ENCODE results near the gene HADHB.

HADHB gene

DNA sequence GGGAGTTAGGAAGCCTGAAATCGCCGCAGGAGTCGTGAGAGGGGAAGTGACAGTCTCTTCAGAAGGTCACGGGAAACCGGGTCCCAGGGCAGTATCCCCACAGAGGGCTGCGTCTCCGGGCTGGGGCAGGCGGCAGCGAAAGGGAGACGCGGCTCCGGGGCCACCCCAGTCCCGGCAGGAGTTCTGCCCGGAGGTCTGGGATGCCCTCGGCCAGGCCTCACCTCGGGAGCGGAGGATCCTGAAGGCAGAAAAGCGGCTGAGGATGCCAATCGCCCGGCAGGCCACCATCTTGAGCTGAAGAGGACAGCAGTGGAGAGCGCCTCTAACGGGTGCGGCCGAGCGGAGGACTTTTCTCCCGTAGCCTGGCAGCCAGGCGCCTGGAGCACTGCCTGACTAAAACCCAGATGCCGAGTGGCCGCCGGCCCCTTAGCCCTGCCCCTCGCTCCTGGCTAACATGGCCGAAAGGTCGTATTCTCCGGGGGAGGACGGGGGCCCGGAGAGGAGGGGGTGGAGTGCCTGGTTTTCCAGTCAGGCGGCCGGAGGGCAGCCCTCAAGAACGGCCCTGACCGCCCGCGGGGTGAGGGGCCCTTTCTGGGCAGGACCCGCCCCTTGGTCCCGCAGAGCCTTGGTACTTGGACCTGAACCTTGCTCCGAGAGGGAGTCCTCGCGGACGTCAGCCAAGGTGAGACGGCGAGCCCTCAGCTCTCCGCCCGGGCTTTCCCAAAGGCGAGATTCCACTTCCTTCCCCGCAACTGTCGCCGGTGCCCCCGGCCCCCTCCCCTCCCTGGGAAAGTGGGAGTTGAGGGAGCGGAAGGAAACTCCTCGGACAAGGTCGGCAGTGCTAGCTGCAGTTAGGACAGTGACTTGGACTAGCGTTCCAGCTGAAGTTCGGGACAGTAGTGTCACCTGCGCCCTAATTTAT, at the start of gene HADHB, which contains the start of gene HADHA:
HADHB (plus strand) TSS at position 631 of the 922 bp plus-strand sequence. CDS start 9,316 bp downstream, outside the sequence.
HADHA (minus strand) TSS at position 324 of the 922 bp plus-strand sequence; CDS start at position 288, 36 bp downstream.
- DNase-seq: peak; percentile 89

- no peak for DNase-seq
Observed at GRCh38 chr2:26195040-26195984, 49.4 kb upstream of the HADHB start.

- no peak for DNase-seq
Observed at GRCh38 chr2:26196683-26197418, 47.9 kb upstream of the HADHB start.

- DNase-seq: no peak
Observed at GRCh38 chr2:26197516-26197915, 47.2 kb upstream of the HADHB start.

DNA sequence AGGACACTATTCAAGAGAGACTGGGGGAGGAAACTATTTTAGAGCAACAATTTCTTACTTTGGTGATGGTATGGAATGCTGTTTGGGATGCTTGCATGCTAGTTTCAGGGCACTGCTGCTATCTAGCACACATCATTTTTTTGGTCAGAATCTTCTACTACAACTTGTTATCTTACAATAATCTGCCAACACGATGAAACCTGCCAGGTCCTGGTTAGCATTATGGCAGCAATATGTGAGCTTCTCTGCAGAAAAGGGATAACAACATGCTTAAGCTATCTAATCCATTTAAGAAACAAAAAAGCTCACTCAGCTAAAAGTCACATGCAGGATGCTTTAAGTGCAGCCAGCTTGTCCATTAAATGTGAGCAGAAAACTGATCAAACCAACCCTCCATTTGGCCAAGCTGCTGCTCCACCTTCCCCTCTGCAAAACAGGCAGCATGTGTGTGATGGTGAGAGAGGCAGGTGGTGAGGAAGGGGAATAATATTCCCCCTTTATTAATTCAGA, 41.7 kb upstream of the HADHB start:
- no peak for DNase-seq

DNA sequence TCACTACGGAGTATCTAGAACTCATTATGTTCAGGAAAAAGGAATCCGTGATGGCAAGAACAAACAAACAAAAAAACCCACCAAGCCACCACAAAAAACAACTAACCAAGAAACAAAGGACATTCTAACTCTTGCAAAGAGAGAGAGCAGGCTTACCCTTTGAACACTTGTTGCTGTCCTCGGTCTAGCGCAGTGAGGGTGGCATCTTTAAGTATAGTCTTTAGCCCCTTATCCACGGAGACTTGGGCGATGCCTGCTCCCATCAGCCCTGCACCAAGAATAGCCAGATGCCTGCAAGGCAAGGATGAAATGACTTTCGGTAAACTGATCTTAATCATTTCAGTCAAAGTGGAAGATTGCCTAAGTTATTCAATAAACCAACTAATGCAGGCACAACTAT, 40.8 kb upstream of the HADHB start:
- DNase-seq: no peak

DNA sequence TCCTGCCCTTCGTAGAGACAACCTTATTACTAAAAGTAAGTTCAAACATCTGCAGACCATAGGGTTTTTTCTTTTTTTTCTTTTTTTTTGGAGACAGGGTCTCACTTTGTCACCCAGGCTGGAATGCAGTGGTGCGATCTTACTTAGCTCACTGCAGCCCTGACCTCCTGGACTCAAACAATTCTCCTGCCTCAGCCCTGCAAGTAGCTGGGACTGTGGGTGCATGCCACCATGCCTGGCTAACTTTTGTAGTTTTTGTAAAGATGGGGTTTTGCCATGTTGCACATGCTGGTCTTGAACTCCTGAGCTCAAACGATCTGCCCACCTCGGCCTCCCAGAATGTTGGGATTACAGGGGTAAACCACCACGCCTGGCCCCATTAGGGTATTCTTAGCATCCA, 32.7 kb upstream of the HADHB start:
- DNase-seq: no peak

DNA sequence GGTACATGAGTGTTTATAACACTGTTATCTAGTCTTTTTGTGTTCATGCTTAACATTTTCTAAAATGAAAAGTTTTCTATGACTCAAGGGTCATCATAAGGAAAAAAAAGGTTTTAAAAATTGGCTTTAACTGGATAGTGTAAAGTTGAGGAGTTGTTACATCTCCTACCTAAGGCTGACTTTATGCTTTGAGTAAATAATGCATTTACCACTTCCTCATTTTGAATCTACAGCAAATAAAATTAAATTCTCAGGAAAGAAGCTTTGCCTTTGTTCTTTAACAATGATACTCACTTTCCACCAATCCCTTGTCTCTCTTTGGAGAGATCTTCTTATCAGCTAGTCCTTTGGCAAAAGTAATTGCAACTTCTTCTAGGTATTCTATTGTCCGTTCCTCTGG, 30.0 kb upstream of the HADHB start:
- DNase-seq: no peak

DNA sequence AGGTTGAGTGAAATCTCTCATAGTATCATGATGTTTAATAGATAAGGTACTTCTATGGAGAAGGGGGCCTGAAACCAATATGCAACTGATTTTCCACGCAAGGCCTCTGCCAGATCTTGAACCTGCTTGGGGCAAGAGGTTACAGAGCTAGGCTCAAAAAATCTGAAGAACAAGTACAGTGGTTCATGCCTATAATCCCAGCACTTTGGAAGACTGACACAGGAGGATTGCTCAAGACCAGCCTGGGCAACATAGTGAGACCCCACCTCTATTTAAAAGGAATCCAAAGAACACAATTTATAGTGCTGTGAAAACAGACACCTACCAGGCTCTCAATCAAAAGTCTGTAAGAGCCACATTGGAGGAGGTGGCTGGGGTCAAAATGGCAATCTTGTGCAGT, 28.9 kb upstream of the HADHB start:
- DNase-seq: no peak

- DNase-seq: no peak
Observed at GRCh38 chr2:26216587-26216986, 28.2 kb upstream of the HADHB start.

GRCh38 chr2:26217720-26218119, 27.0 kb upstream of the HADHB start:
- DNase-seq: no peak

GRCh38 chr2:26223018-26223417, 21.7 kb upstream of the HADHB start:
- no peak for DNase-seq

GRCh38 chr2:26224095-26224494, 20.6 kb upstream of the HADHB start:
- no peak for DNase-seq

DNA sequence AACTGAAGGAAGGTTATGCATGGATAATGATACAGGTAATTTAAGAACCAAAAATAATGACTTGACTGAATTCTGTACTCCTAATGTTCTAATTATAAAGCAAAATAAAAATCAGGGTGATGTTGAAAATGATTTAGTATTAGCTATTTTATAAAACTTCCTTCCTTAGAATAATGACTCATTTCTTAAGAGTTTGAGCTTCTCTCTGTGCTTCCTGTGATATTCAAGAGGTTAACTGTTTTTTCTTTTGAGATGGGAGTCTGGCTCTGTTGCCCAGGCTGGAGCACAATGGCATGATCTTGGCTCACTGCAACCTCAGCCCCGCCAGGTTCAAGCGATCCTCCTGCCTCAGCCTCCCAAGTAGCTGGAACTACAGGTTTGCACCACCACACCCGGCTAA, 15.1 kb upstream of the HADHB start:
- no peak for DNase-seq

- DNase-seq: no peak
Observed at GRCh38 chr2:26230806-26231205, 13.9 kb upstream of the HADHB start.

GRCh38 chr2:26235089-26235488, 9.7 kb upstream of the HADHB start:
- no peak for DNase-seq

GRCh38 chr2:26237868-26238267, 6.9 kb upstream of the HADHB start:
- DNase-seq: no peak

DNA sequence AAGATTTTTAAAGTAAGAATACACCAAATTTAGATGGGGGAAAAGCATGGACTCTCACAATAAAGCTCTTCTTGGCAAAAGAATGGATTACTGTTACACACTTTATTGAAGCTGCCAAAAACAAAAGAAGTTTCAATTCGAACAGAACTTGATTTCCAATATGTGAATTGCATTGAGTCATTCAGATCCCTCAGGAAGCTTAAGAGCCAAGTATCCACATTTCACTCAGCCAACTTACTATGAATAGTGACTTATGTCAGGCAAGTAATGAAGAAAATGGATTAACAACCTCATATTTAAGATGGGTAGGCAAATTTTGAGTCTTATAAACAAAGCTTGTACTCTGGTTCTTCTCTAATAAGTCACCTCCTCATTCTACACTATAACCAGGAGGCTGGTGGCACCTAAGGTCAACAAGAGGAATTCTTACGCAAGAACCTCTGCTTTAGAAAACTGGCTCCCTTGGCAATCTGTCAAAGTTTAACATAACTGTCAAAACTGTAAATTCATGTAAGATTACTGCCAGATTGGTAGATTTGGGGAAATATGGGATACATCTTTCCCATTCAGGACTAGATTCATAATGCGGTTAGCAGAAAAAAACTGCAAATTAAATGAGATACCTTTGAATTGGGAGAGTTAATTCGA, 6.3 kb upstream of the HADHB start:
- DNase-seq: no peak

GRCh38 chr2:26241928-26242436, 2.8 kb upstream of the HADHB start:
- DNase-seq: no peak

DNA sequence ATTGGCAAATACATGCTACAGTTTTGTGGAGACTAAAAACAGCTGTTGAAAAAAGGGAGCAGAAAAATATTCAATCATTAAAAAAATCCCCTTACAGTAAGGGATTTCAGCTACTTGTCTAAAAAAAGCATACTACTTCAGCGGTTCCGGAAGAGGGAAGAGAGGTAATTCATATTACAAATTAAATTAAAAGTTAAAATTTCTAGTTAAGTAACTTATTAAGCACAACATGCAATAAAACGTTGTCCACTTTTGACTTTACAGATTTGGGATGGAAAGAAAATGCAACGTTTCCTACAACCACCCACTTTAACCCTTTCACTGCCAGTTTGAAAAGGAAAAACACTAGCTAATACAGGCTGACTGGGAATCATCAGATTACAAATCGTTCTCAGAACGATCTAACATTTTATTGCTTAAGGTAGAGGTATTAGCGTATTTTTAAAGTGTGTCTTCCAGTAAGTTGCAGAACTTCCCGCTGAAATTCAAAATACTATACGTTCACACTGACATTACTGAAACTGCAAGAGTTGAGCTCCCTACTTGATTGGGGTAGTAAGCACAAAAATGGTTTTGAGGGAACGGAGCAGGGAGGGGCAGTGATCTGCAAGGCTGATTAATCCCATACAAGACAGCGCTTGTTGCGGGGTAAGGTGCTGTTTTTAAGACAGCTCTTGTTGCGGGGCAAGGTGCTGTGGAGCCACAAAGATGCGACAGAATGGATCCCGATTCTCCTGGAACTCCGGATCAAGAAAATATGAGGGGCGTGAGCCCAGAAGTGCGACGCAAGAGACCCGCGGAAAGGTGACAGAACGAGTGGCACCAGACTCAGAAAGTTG, 1.1 kb upstream of the HADHB start:
- DNase-seq: no peak

- no peak for DNase-seq
Observed at GRCh38 chr2:26245231-26245732, 543 bp downstream of the HADHB start.
